Activated CD8-positive, alpha-beta T cell treated with anti-CD3 and anti-CD28 coated beads for 36 hours (primary cell): ENCODE measurements around the gene DBF4B. TPM values are rescaled to one million over a fixed set of nuclear protein-coding genes. Genes with fewer than 3 reads are reported as not detected.

Experiments used
- ATAC-seq: fragments of 200-7000 bp; cut with Tn5 transposase; one replicate; pipeline ENCODE4 v1.10.0; 2021; ENCODE audit warnings: mild to moderate bottlenecking, moderate library complexity
- CTCF ChIA-PET: fragments of 350-600 bp; sonication (Branson Sonifier 250); formaldehyde crosslinking; loops from one replicate; lab custom pipeline; 2021; ENCODE audit warnings: antibody characterized with exemption; lab: Charles Lee
- POLR2A ChIA-PET: fragments of 350-600 bp; sonication (Branson Sonifier 250); formaldehyde crosslinking; loops from one replicate; lab custom pipeline; 2021; ENCODE audit warnings: antibody characterized with exemption; lab: Charles Lee
- DNase-seq: peaks from one replicate; pipeline ENCODE4 v3.0.0-alpha.2; 2020
- H3K27ac Mint-ChIP-seq: one replicate; pipeline ENCODE4 v1.8.0; 2021; ENCODE audit warnings: mild to moderate bottlenecking, mixed read lengths
- H3K27me3 Mint-ChIP-seq: one replicate; pipeline ENCODE4 v1.8.0; 2021; ENCODE audit warnings: mixed read lengths
- H3K36me3 Mint-ChIP-seq: one replicate; pipeline ENCODE4 v1.8.0; 2021; ENCODE audit warnings: low read depth, mixed read lengths
- H3K4me1 Mint-ChIP-seq: one replicate; pipeline ENCODE4 v1.8.0; 2021; ENCODE audit warnings: low read depth, mixed read lengths
- H3K4me3 Mint-ChIP-seq: one replicate; pipeline ENCODE4 v1.8.0; 2021; ENCODE audit warnings: mild to moderate bottlenecking, moderate library complexity, mixed read lengths
- H3K9me3 Mint-ChIP-seq: one replicate; pipeline ENCODE4 v1.8.0; 2021; ENCODE audit warnings: mixed read lengths
- CTCF ChIP-seq: fragments of 200-600 bp; IDR thresholded peaks from one replicate; pipeline ENCODE4 v1.8.0; 2022; ENCODE audit warnings: antibody characterized with exemption, mild to moderate bottlenecking
- intact Hi-C: fragments of 100-400 bp; cut with micrococcal nuclease; formaldehyde crosslinking; loops from one replicate; pipeline ENCODE4 v1.10.0; 2022
- total RNA-seq, 2 experiments: library from RNA; stranded (reverse); gene quantifications; one replicate each; pipeline ENCODE4 v1.2.3, GENCODE V29; 2021

Gene DBF4B
- total RNA-seq, 2 experiments from 2014 or later: 23.3 to 25.5 TPM

GRCh38 chr17:44765965-44766364 lies 57.5 kb downstream of the DBF4B start:
- Mint-ChIP-seq H3K36me3 (no peaks in the 10 kb centered on the region), H3K9me3 (no peaks in the 10 kb centered on the region), H3K27ac (no peak overlapping the region), H3K4me1 (peaks cover 2% of the 10 kb centered on the region), H3K27me3 (peaks cover 26% of the 10 kb centered on the region), H3K4me3 (no peak overlapping the region)
- ATAC-seq (no peak), DNase-seq (no peak)
- intact Hi-C loops: no loop called here
- no peak for TF ChIP-seq CTCF
- POLR2A ChIA-PET: interaction anchor here (0.5 kb wide), 1 partner anchor 338 kb away, joined by 3 read pairs; no protein-coding TSS in a partner anchor
- CTCF ChIA-PET: no interaction called here

- peaks cover 21% of the 10 kb centered on the region for H3K27me3 Mint-ChIP-seq
- no peaks in the 10 kb centered on the region for H3K9me3 Mint-ChIP-seq
- no peak for DNase-seq
- H3K27ac Mint-ChIP-seq: no peak overlapping the region
- H3K4me1 Mint-ChIP-seq: peaks cover 2% of the 10 kb centered on the region
- intact Hi-C loops: no loop called here
- H3K36me3 Mint-ChIP-seq: no peaks in the 10 kb centered on the region
- no peak for TF ChIP-seq CTCF
- ChIA-PET CTCF (interaction anchor here (2.0 kb wide), 1 partner anchor 11 kb away, joined by 4 read pairs; no protein-coding TSS in a partner anchor), POLR2A (interaction anchor here (0.5 kb wide), 1 partner anchor 337 kb away, joined by 3 read pairs; no protein-coding TSS in a partner anchor)
- ATAC-seq: no peak
- H3K4me3 Mint-ChIP-seq: no peak overlapping the region
These were observed 58.1 kb downstream of the DBF4B start for GRCh38 chr17:44766409-44767038.

- DNase-seq: no peak
- no peaks in the 10 kb centered on the region for H3K9me3 Mint-ChIP-seq
- no peak overlapping the region for H3K4me3 Mint-ChIP-seq
- ChIA-PET POLR2A (no interaction called here), CTCF (interaction anchor here (2.0 kb wide), 1 partner anchor 10 kb away, joined by 4 read pairs; no protein-coding TSS in a partner anchor)
- no peaks in the 10 kb centered on the region for H3K36me3 Mint-ChIP-seq
- no peak for TF ChIP-seq CTCF
- H3K4me1 Mint-ChIP-seq: peaks cover 2% of the 10 kb centered on the region
- intact Hi-C loops: no loop called here
- no peak overlapping the region for H3K27ac Mint-ChIP-seq
- H3K27me3 Mint-ChIP-seq: peaks cover 20% of the 10 kb centered on the region
- no peak for ATAC-seq
These were observed 59.0 kb downstream of the DBF4B start for GRCh38 chr17:44767493-44767892.

GRCh38 chr17:44768505-44769142 lies 60.2 kb downstream of the DBF4B start:
- no peak for ATAC-seq
- ChIA-PET CTCF (interaction anchor here (2.0 kb wide), 1 partner anchor 9 kb away, joined by 4 read pairs; no protein-coding TSS in a partner anchor), POLR2A (no interaction called here)
- Mint-ChIP-seq H3K9me3 (no peaks in the 10 kb centered on the region), H3K27ac (no peak overlapping the region), H3K36me3 (no peaks in the 10 kb centered on the region), H3K4me3 (no peak overlapping the region), H3K4me1 (peaks cover 2% of the 10 kb centered on the region), H3K27me3 (peaks cover 19% of the 10 kb centered on the region)
- no peak for TF ChIP-seq CTCF
- intact Hi-C loops: no loop called here
- DNase-seq: no peak

- no peak for ATAC-seq
- Mint-ChIP-seq H3K4me3 (no peak overlapping the region), H3K27me3 (peaks cover 19% of the 10 kb centered on the region), H3K4me1 (peaks cover 2% of the 10 kb centered on the region), H3K36me3 (no peaks in the 10 kb centered on the region), H3K27ac (no peak overlapping the region), H3K9me3 (no peaks in the 10 kb centered on the region)
- POLR2A ChIA-PET: no interaction called here
- no peak for DNase-seq
- CTCF ChIA-PET: no interaction called here
- TF ChIP-seq CTCF: no peak
- intact Hi-C loops: no loop called here
These were observed 60.8 kb downstream of the DBF4B start for GRCh38 chr17:44769230-44769629.
